ENCODE measurements around the gene CDKN2B-AS1. TPM values are rescaled to one million over a fixed set of nuclear protein-coding genes. Genes with fewer than 3 reads are reported as not detected.

CDKN2B-AS1 gene
- total RNA-seq, 1 experiment from 2014 or later, result 0.24 TPM

- POLR2A ChIA-PET, result no interaction called here
- no peak overlapping the region for H3K27ac Mint-ChIP-seq
- H3K36me3 Mint-ChIP-seq, result no peaks in the 10 kb centered on the region
- DNase-seq (ENCODE audit: low spot score) (no peak), ATAC-seq (no peak)
- TF ChIP-seq MYBL2 (CRISPR knock-in tag; IDR thresholded peaks at IDR 0.05) (no peak), JAZF1 (CRISPR knock-in tag; IDR thresholded peaks at IDR 0.05) (no peak), TEAD4 (CRISPR knock-in tag; IDR thresholded peaks at IDR 0.05) (no peak), ZNF512 (CRISPR knock-in tag; IDR thresholded peaks at IDR 0.05; ENCODE audit: borderline replicate concordance) (no peak), ZMAT4 (CRISPR knock-in tag; IDR thresholded peaks at IDR 0.05) (no peak), TEAD1 (CRISPR knock-in tag; IDR thresholded peaks at IDR 0.05) (no peak)
- CTCF ChIA-PET, result interaction anchor here (1.6 kb wide), 1 partner anchor 10 kb away, joined by 3 read pairs; no protein-coding TSS in a partner anchor
- H3K4me3 Mint-ChIP-seq, result no peak overlapping the region
- H3K27me3 Mint-ChIP-seq (ENCODE audit: low read depth), result no peaks in the 10 kb centered on the region; the same call in 1 of the 2 replicates
- H3K9me3 Mint-ChIP-seq, result no peaks in the 10 kb centered on the region
- no peaks in the 10 kb centered on the region for H3K4me1 Mint-ChIP-seq
Measured at GRCh38 chr9:22068369-22068768, 73.8 kb downstream of the CDKN2B-AS1 start.

- H3K27ac Mint-ChIP-seq, result no peak overlapping the region
- TF ChIP-seq USF1 (CRISPR knock-in tag; IDR thresholded peaks at IDR 0.05), result no peak
- ChIA-PET POLR2A (no interaction called here), CTCF (no interaction called here)
- ATAC-seq, result no peak
- no peaks in the 10 kb centered on the region for H3K9me3 Mint-ChIP-seq
- peaks cover 2% of the 10 kb centered on the region for H3K4me1 Mint-ChIP-seq
- DNase-seq (ENCODE audit: low spot score), result no peak
- H3K36me3 Mint-ChIP-seq, result no peaks in the 10 kb centered on the region
- H3K27me3 Mint-ChIP-seq (ENCODE audit: low read depth), result no peaks in the 10 kb centered on the region
- H3K4me3 Mint-ChIP-seq, result no peak overlapping the region
Measured at GRCh38 chr9:22073349-22073748, 78.8 kb downstream of the CDKN2B-AS1 start.

GRCh38 chr9:22078081-22078480, 83.5 kb downstream of the CDKN2B-AS1 start:
- ATAC-seq (no peak), DNase-seq (ENCODE audit: low spot score) (no peak)
- H3K4me1 Mint-ChIP-seq, result peaks cover 10% of the 10 kb centered on the region
- H3K9me3 Mint-ChIP-seq, result no peaks in the 10 kb centered on the region
- ChIA-PET CTCF (interaction anchor here (1.1 kb wide), 1 partner anchor 9 kb away, joined by 3 read pairs; no protein-coding TSS in a partner anchor), POLR2A (no interaction called here)
- TF ChIP-seq ZNF396 (CRISPR knock-in tag; IDR thresholded peaks at IDR 0.05; ENCODE audit: borderline replicate concordance), result no peak
- TF ChIP-seq E2F4 (CRISPR knock-in tag; IDR thresholded peaks at IDR 0.05; ENCODE audit: borderline replicate concordance, low read depth), result no peak
- TF ChIP-seq SMAD4 (CRISPR knock-in tag; IDR thresholded peaks at IDR 0.05), result no peak
- no peak for TF ChIP-seq STAT6 (CRISPR knock-in tag; conservative IDR thresholded peaks at IDR 0.05; ENCODE audit: low read depth)
- no peak for TF ChIP-seq MXD4 (CRISPR knock-in tag; IDR thresholded peaks at IDR 0.05; ENCODE audit: borderline replicate concordance)
- no peak for TF ChIP-seq JUN (CRISPR knock-in tag; IDR thresholded peaks at IDR 0.05)
- TF ChIP-seq TP53 (CRISPR knock-in tag; IDR thresholded peaks at IDR 0.05), result no peak
- no peaks in the 10 kb centered on the region for H3K27me3 Mint-ChIP-seq (ENCODE audit: low read depth)
- no peaks in the 10 kb centered on the region for H3K36me3 Mint-ChIP-seq
- H3K27ac Mint-ChIP-seq, result no peak overlapping the region
- H3K4me3 Mint-ChIP-seq, result no peak overlapping the region
